HepG2 (cell line): ENCODE data around the gene YIPF7. TPM values are rescaled to one million over a fixed set of nuclear protein-coding genes. Genes with fewer than 3 reads are reported as not detected.

Source experiments
- CBX1 ChIP-seq: IDR thresholded peaks from one replicate; pipeline ENCODE4 v1.6.1; 2016; ENCODE audit warnings: antibody characterized with exemption, low read depth
- EEA1 ChIP-seq: sonication (generic); formaldehyde crosslinking; IDR thresholded peaks from 2 replicates; pipeline ENCODE4 v1.5.1; 2020; ENCODE audit warnings: mild to moderate bottlenecking, missing genetic modification reagents, borderline replicate concordance
- HMG20A ChIP-seq: IDR thresholded peaks from 2 replicates; pipeline ENCODE4 v1.6.1; 2016; ENCODE audit warnings: borderline replicate concordance
- HNF1B ChIP-seq: sonication (generic); formaldehyde crosslinking; IDR thresholded peaks from 2 replicates; pipeline ENCODE4 v1.5.1; 2020; ENCODE audit warnings: mild to moderate bottlenecking, moderate library complexity, missing genetic modification reagents
- IKZF1 ChIP-seq: fragments of 450-650 bp; IDR thresholded peaks from 2 replicates; pipeline ENCODE4 v1.7.1; 2016
- MAFG ChIP-seq: sonication (generic); formaldehyde crosslinking; IDR thresholded peaks from 2 replicates; pipeline ENCODE4 v1.5.1; 2020; ENCODE audit warnings: mild to moderate bottlenecking, missing genetic modification reagents
- NR2C2 ChIP-seq: sonication (generic); formaldehyde crosslinking; IDR thresholded peaks from 2 replicates; pipeline ENCODE4 v1.4.0; 2020; ENCODE audit warnings: missing genetic modification reagents, mild to moderate bottlenecking, moderate library complexity, borderline replicate concordance
- RARG ChIP-seq: sonication (generic); formaldehyde crosslinking; IDR thresholded peaks from 2 replicates; pipeline ENCODE4 v1.4.0; 2020; ENCODE audit warnings: low read depth, mild to moderate bottlenecking, missing genetic modification reagents
- RBAK ChIP-seq: sonication (generic); formaldehyde crosslinking; IDR thresholded peaks from 2 replicates; pipeline ENCODE4 v1.5.1; 2020; ENCODE audit warnings: mild to moderate bottlenecking, missing genetic modification reagents
- SNAPC4 ChIP-seq: sonication (generic); formaldehyde crosslinking; IDR thresholded peaks from 2 replicates; pipeline ENCODE4 v1.4.0; 2020; ENCODE audit warnings: mild to moderate bottlenecking, missing genetic modification reagents
- STAG1 ChIP-seq: sonication (generic); formaldehyde crosslinking; IDR thresholded peaks from 2 replicates; pipeline ENCODE4 v1.4.0; 2020; ENCODE audit warnings: missing genetic modification reagents
- TRIM24 ChIP-seq: sonication (generic); formaldehyde crosslinking; IDR thresholded peaks from 2 replicates; pipeline ENCODE4 v1.8.0; 2022; ENCODE audit warnings: mild to moderate bottlenecking, missing genetic modification reagents
- ZC3H4 ChIP-seq: sonication (generic); formaldehyde crosslinking; IDR thresholded peaks from 2 replicates; pipeline ENCODE4 v1.4.0; 2020; ENCODE audit warnings: missing genetic modification reagents, borderline replicate concordance
- ZNF18 ChIP-seq: sonication (generic); formaldehyde crosslinking; IDR thresholded peaks from 2 replicates; pipeline ENCODE4 v1.8.0; 2022; ENCODE audit warnings: mild to moderate bottlenecking, missing genetic modification reagents; ENCODE audit not compliant: insufficient replicate concordance
- ZNF281 ChIP-seq: sonication (generic); formaldehyde crosslinking; IDR thresholded peaks from 2 replicates; pipeline ENCODE4 v1.4.0; 2020; ENCODE audit warnings: missing genetic modification reagents, borderline replicate concordance
- ZNF567 ChIP-seq: sonication (generic); formaldehyde crosslinking; IDR thresholded peaks from 2 replicates; pipeline ENCODE4 v1.8.1; 2023; ENCODE audit warnings: mild to moderate bottlenecking, missing genetic modification reagents, borderline replicate concordance
- ZNF792 ChIP-seq: IDR thresholded peaks from 2 replicates; pipeline ENCODE4 v1.6.1; 2016
- polyA plus RNA-seq, 8 experiments: library from polyadenylated mRNA; depleted of rRNA in 3 of 8; stranded (reverse) in 7 of 8; unstranded in 1 of 8; fragments of >200 nt; fragmentation: Illumina TruSeq in 4 of 8; extraction: Trizol in 4 of 8; gene quantifications; 2 replicates each; pipeline versions ENCODE4 v1.2.1 to v1.2.3, GENCODE V29; 2011 to 2016; ENCODE audit warnings: low read depth in 4 of 8, missing spikeins in 1 of 8, mixed read lengths in 1 of 8; ENCODE audit not compliant: insufficient read depth in 1 of 8
- total RNA-seq, 5 experiments: library from RNA; depleted of rRNA; stranded (reverse); fragments of >200 nt; fragmentation: Illumina TruSeq; extraction: Trizol; gene quantifications; 2 replicates each; pipeline ENCODE4 v1.2.3, GENCODE V29; 2016; ENCODE audit warnings: low read depth in 1 of 5

Gene YIPF7
- total and polyA plus RNA-seq, 2 of the 13 experiments (the other 11 are each of a cell fraction or from before 2014, with no cell fraction given): 0.12 TPM; not detected in 1

GRCh38 chr4:44678094-44679041, 26.9 kb upstream of the YIPF7 start, which contains the start of gene GUF1 (continued):
- no peak for TF ChIP-seq EEA1 (CRISPR knock-in tag)
- peak; percentile 77; the same call in 1 of the 2 replicates for TF ChIP-seq HNF1B (CRISPR knock-in tag)
- TF ChIP-seq ZC3H4 (CRISPR knock-in tag): peak; percentile 49; the same call in 1 of the 2 replicates
- TF ChIP-seq STAG1 (CRISPR knock-in tag): no peak
- no peak; the same call in 1 of the 2 replicates for TF ChIP-seq ZNF281
- no peak for TF ChIP-seq TRIM24 (CRISPR knock-in tag)
- TF ChIP-seq ZNF18 (CRISPR knock-in tag): peak; percentile 67
- no peak for TF ChIP-seq IKZF1
- TF ChIP-seq MAFG (CRISPR knock-in tag): no peak
- no peak for TF ChIP-seq ZNF567
- TF ChIP-seq SNAPC4 (CRISPR knock-in tag): no peak
- no peak for TF ChIP-seq RARG (CRISPR knock-in tag)
- peak; percentile 60 for TF ChIP-seq CBX1
- no peak for TF ChIP-seq ZNF792
- no peak for TF ChIP-seq RBAK (CRISPR knock-in tag)
- TF ChIP-seq HMG20A (CRISPR knock-in tag): no peak
- TF ChIP-seq NR2C2 (CRISPR knock-in tag): peak; percentile 66
